Measurements from ENCODE around the gene HABP4. TPM values are rescaled to one million over a fixed set of nuclear protein-coding genes. Genes with fewer than 3 reads are reported as not detected.

Gene HABP4
- total RNA-seq, 3 donors from 2014 or later (not counting 1 experiment from before 2014, with no cell fraction given) = 3.0 to 3.9 (median 3.6) TPM

GRCh38 chr9:96513622-96514021 lies 63.7 kb downstream of the HABP4 start:
- DNase-seq (no peak), ATAC-seq (no peak)
- Histone ChIP-seq H3K27ac (ENCODE audit: low read length) (no peak overlapping the region), H3K9me3 (ENCODE audit: control insufficient read depth, insufficient read depth, low read length) (no peaks in the 10 kb centered on the region), H3K4me3 (ENCODE audit: low read length) (no peak overlapping the region), H3K4me1 (ENCODE audit: control insufficient read depth, insufficient read depth, low read length) (no peaks in the 10 kb centered on the region), H3K27me3 (ENCODE audit: control insufficient read depth, insufficient read depth, low read length) (no peaks in the 10 kb centered on the region), H3K36me3 (ENCODE audit: control insufficient read depth, insufficient read depth, low read length) (no peaks in the 10 kb centered on the region)
- no peak overlapping the region for H3K4me3 Mint-ChIP-seq
- no peaks in the 10 kb centered on the region for H3K36me3 Mint-ChIP-seq
- no peaks in the 10 kb centered on the region for H3K4me1 Mint-ChIP-seq
- H3K9me3 Mint-ChIP-seq = no peaks in the 10 kb centered on the region
- no peak overlapping the region for H3K27ac Mint-ChIP-seq
- WGBS (ENCODE audit: insufficient coverage) = 95% methylated on average over 3 of the region's 5 CpGs
- no peaks in the 10 kb centered on the region for H3K27me3 Mint-ChIP-seq (ENCODE audit: low read depth in 2 of 2)
- intact Hi-C loops (cut with micrococcal nuclease) = no loop called here
- no peak for TF ChIP-seq CTCF (IDR thresholded peaks at IDR 0.05)

- Histone ChIP-seq H3K36me3 (ENCODE audit: control insufficient read depth, insufficient read depth, low read length) (no peaks in the 10 kb centered on the region), H3K4me1 (ENCODE audit: control insufficient read depth, insufficient read depth, low read length) (no peaks in the 10 kb centered on the region), H3K9me3 (ENCODE audit: control insufficient read depth, insufficient read depth, low read length) (no peaks in the 10 kb centered on the region), H3K27ac (ENCODE audit: low read length) (no peak overlapping the region), H3K27me3 (ENCODE audit: control insufficient read depth, insufficient read depth, low read length) (no peaks in the 10 kb centered on the region), H3K4me3 (ENCODE audit: low read length) (no peak overlapping the region)
- H3K4me1 Mint-ChIP-seq = no peaks in the 10 kb centered on the region
- H3K9me3 Mint-ChIP-seq = no peaks in the 10 kb centered on the region
- 95% methylated on average over 9 of the region's 9 CpGs for WGBS (ENCODE audit: insufficient coverage)
- intact Hi-C loops (cut with micrococcal nuclease) = no loop called here
- ATAC-seq = no peak
- no peak for DNase-seq
- H3K27me3 Mint-ChIP-seq (ENCODE audit: low read depth in 2 of 2) = no peaks in the 10 kb centered on the region
- H3K4me3 Mint-ChIP-seq = no peak overlapping the region
- no peaks in the 10 kb centered on the region for H3K36me3 Mint-ChIP-seq
- TF ChIP-seq CTCF (IDR thresholded peaks at IDR 0.05) = no peak
- H3K27ac Mint-ChIP-seq = no peak overlapping the region
Measured at GRCh38 chr9:96514108-96514799, 64.3 kb downstream of the HABP4 start.

- Mint-ChIP-seq H3K27ac (no peak overlapping the region), H3K4me3 (no peak overlapping the region), H3K27me3 (ENCODE audit: low read depth in 2 of 2) (no peaks in the 10 kb centered on the region), H3K4me1 (no peaks in the 10 kb centered on the region), H3K36me3 (no peaks in the 10 kb centered on the region), H3K9me3 (no peaks in the 10 kb centered on the region)
- Histone ChIP-seq H3K27ac (ENCODE audit: low read length) (no peak overlapping the region), H3K4me1 (ENCODE audit: control insufficient read depth, insufficient read depth, low read length) (no peaks in the 10 kb centered on the region), H3K9me3 (ENCODE audit: control insufficient read depth, insufficient read depth, low read length) (no peaks in the 10 kb centered on the region), H3K27me3 (ENCODE audit: control insufficient read depth, insufficient read depth, low read length) (no peaks in the 10 kb centered on the region), H3K4me3 (ENCODE audit: low read length) (no peak overlapping the region), H3K36me3 (ENCODE audit: control insufficient read depth, insufficient read depth, low read length) (no peaks in the 10 kb centered on the region)
- intact Hi-C loops (cut with micrococcal nuclease) = no loop called here
- 85% methylated on average over 1 of the region's 3 CpGs for WGBS (ENCODE audit: insufficient coverage)
- TF ChIP-seq CTCF (IDR thresholded peaks at IDR 0.05) = no peak
- ATAC-seq = no peak
- DNase-seq = no peak
Measured at GRCh38 chr9:96514800-96515158, 64.8 kb downstream of the HABP4 start.
